ENCODE measurements around the gene TRERF1. TPM values are rescaled to one million over a fixed set of nuclear protein-coding genes. Genes with fewer than 3 reads are reported as not detected.

Gene TRERF1
- polyA plus RNA-seq, 1 donor (not counting 4 experiments of a cell fraction or from before 2014, with no cell fraction given), result 4.8 TPM

GRCh38 chr6:42264852-42265390 lies 186.8 kb downstream of the TRERF1 start:
- no peak overlapping the region for H3K4me2 ChIP-seq (ENCODE audit: control insufficient read depth, extremely low read depth, insufficient read depth, low read depth, low read length)
- no peaks in the 10 kb centered on the region for H3K9me3 ChIP-seq (ENCODE audit: control insufficient read depth, low read depth, low read length)
- no peak overlapping the region for H2AFZ ChIP-seq (ENCODE audit: control insufficient read depth, low read length)
- H4K20me1 ChIP-seq (ENCODE audit: control insufficient read depth, extremely low read depth, insufficient read depth, low read length), result no peaks in the 10 kb centered on the region
- dilution Hi-C loops (cut with MboI; ENCODE audit: extremely low pct_ligation_motif_present, low sequenced_read_pairs), result no loop called here
- peaks cover 0 to 3% of the 10 kb centered on the region in 2 experiments for H3K36me3 ChIP-seq (ENCODE audit: control insufficient read depth in 2 of 2, extremely low read depth in 1 of 2, insufficient read depth in 2 of 2, low read length in 2 of 2)
- FAIRE-seq, result no peak
- H3K9ac ChIP-seq (ENCODE audit: control insufficient read depth, extremely low read depth, insufficient read depth, low read length), result no peak overlapping the region
- no peaks in the 10 kb centered on the region for H3K4me1 ChIP-seq (ENCODE audit: control insufficient read depth, extremely low read depth, insufficient read depth, low read length)
- H3K4me3 ChIP-seq (ENCODE audit: control insufficient read depth in 2 of 3, extremely low read depth in 1 of 3, insufficient read depth in 2 of 3, low read depth in 1 of 3, low read length in 3 of 3), result no peak overlapping the region
- H3K27ac ChIP-seq (ENCODE audit: control insufficient read depth, insufficient read depth, low read length), result no peak overlapping the region
- H3K79me2 ChIP-seq (ENCODE audit: control insufficient read depth, insufficient read depth, low read length), result no peaks in the 10 kb centered on the region
- DNase-seq (ENCODE audit: low read depth, low spot score), result no peak
- no peaks in the 10 kb centered on the region for H3K9me1 ChIP-seq (ENCODE audit: control insufficient read depth, extremely low read depth, insufficient read depth, low read length)
- TF ChIP-seq EZH2 (IDR thresholded peaks at IDR 0.05; ENCODE audit: low read length) (no peak), CTCF (optimal IDR thresholded peaks at IDR 0.05 in 1 of 3, IDR thresholded peaks at IDR 0.05 in 1 of 3, conservative IDR thresholded peaks at IDR 0.05 in 1 of 3; ENCODE audit: extremely low read depth in 1 of 3, insufficient read depth in 2 of 3, low read length in 3 of 3) (no peak)
- H3K27me3 ChIP-seq (ENCODE audit: control insufficient read depth, extremely low read depth, insufficient read depth, low read length), result no peaks in the 10 kb centered on the region

GRCh38 chr6:42264162-42264851 lies 187.4 kb downstream of the TRERF1 start:
- H3K36me3 ChIP-seq (ENCODE audit: control insufficient read depth in 2 of 2, extremely low read depth in 1 of 2, insufficient read depth in 2 of 2, low read length in 2 of 2), result peaks cover 0 to 3% of the 10 kb centered on the region in 2 experiments
- no peak for FAIRE-seq

More at GRCh38 chr6:42264162-42264851, 187.4 kb downstream of the TRERF1 start:
- H4K20me1 ChIP-seq (ENCODE audit: control insufficient read depth, extremely low read depth, insufficient read depth, low read length), result no peaks in the 10 kb centered on the region
- H3K4me3 ChIP-seq (ENCODE audit: control insufficient read depth in 2 of 3, extremely low read depth in 1 of 3, insufficient read depth in 2 of 3, low read depth in 1 of 3, low read length in 3 of 3), result no peak overlapping the region
- H3K9ac ChIP-seq (ENCODE audit: control insufficient read depth, extremely low read depth, insufficient read depth, low read length), result no peak overlapping the region
- no peaks in the 10 kb centered on the region for H3K4me1 ChIP-seq (ENCODE audit: control insufficient read depth, extremely low read depth, insufficient read depth, low read length)
- TF ChIP-seq CTCF (optimal IDR thresholded peaks at IDR 0.05 in 1 of 3, IDR thresholded peaks at IDR 0.05 in 1 of 3, conservative IDR thresholded peaks at IDR 0.05 in 1 of 3; ENCODE audit: extremely low read depth in 1 of 3, insufficient read depth in 2 of 3, low read length in 3 of 3) (no peak), EZH2 (IDR thresholded peaks at IDR 0.05; ENCODE audit: low read length) (no peak)
- H3K27ac ChIP-seq (ENCODE audit: control insufficient read depth, insufficient read depth, low read length), result no peak overlapping the region
- H3K9me1 ChIP-seq (ENCODE audit: control insufficient read depth, extremely low read depth, insufficient read depth, low read length), result no peaks in the 10 kb centered on the region
- no peaks in the 10 kb centered on the region for H3K27me3 ChIP-seq (ENCODE audit: control insufficient read depth, extremely low read depth, insufficient read depth, low read length)
- H3K4me2 ChIP-seq (ENCODE audit: control insufficient read depth, extremely low read depth, insufficient read depth, low read depth, low read length), result no peak overlapping the region
- DNase-seq (ENCODE audit: low read depth, low spot score), result no peak
- no peaks in the 10 kb centered on the region for H3K9me3 ChIP-seq (ENCODE audit: control insufficient read depth, low read depth, low read length)
- no peak overlapping the region for H2AFZ ChIP-seq (ENCODE audit: control insufficient read depth, low read length)
- H3K79me2 ChIP-seq (ENCODE audit: control insufficient read depth, insufficient read depth, low read length), result no peaks in the 10 kb centered on the region
- dilution Hi-C loops (cut with MboI; ENCODE audit: extremely low pct_ligation_motif_present, low sequenced_read_pairs), result no loop called here

Data from keratinocyte (primary cell).